SU-DHL-6 (cell line): Measurements from ENCODE around the gene PRDM10.

Experiments used
- EZH2phosphoT487 ChIP-seq: fragments of 200-600 bp; sonication (generic), shearing (Covaris generic); conservative IDR thresholded peaks from 2 replicates; pipeline ENCODE4 v1.6.1; 2018; ENCODE audit warnings: mild to moderate bottlenecking, antibody characterized with exemption, low read length, moderate library complexity, mixed read lengths
- TF ChIP-seq, protein P1 (sequence below): fragments of 200-600 bp; sonication (generic); IDR thresholded peaks from one replicate; pipeline ENCODE4 v1.5.1; 2017; ENCODE audit warnings: antibody characterized with exemption, mild to moderate bottlenecking, low read length, moderate library complexity; ENCODE audit not compliant: insufficient read depth, poor library complexity, severe bottlenecking

DNA sequence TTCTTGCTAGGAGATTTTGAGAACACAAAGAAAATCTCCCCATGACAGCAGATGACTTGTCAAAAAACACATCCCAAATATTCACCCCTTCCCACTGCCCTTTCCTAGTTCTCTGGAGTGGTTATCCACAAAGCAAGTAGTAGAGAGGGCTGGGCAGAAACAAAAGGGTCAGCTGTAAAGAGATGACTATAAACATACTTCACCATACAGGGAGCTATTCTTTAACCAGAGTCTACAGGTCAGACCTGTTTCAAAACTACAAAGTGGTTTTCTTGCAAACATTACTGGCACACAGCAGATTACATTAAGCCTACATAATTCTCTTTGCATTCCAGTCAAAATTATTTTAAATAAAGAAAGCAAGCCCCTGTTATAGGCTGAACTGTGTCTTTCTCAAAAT lies 59.6 kb downstream of the PRDM10 start:
- TF ChIP-seq, protein P1, sequence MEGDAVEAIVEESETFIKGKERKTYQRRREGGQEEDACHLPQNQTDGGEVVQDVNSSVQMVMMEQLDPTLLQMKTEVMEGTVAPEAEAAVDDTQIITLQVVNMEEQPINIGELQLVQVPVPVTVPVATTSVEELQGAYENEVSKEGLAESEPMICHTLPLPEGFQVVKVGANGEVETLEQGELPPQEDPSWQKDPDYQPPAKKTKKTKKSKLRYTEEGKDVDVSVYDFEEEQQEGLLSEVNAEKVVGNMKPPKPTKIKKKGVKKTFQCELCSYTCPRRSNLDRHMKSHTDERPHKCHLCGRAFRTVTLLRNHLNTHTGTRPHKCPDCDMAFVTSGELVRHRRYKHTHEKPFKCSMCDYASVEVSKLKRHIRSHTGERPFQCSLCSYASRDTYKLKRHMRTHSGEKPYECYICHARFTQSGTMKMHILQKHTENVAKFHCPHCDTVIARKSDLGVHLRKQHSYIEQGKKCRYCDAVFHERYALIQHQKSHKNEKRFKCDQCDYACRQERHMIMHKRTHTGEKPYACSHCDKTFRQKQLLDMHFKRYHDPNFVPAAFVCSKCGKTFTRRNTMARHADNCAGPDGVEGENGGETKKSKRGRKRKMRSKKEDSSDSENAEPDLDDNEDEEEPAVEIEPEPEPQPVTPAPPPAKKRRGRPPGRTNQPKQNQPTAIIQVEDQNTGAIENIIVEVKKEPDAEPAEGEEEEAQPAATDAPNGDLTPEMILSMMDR: no peak
- TF ChIP-seq EZH2phosphoT487: no peak
